HG03095 (cell line): Measurements from ENCODE around the gene SRRD.

Experiments
- ATAC-seq: cut with Tn5 transposase; IDR thresholded peaks from one replicate; pipeline ENCODE4 v1.9.1; 2021; ENCODE audit warnings: moderate library complexity; ENCODE audit not compliant: unreplicated experiment

The SRRD gene

GRCh38 chr22:26481112-26481693, 2.5 kb upstream of the SRRD start:
- no peak for ATAC-seq

- no peak for ATAC-seq
Observed at GRCh38 chr22:26481694-26482093, 2.0 kb upstream of the SRRD start.

DNA sequence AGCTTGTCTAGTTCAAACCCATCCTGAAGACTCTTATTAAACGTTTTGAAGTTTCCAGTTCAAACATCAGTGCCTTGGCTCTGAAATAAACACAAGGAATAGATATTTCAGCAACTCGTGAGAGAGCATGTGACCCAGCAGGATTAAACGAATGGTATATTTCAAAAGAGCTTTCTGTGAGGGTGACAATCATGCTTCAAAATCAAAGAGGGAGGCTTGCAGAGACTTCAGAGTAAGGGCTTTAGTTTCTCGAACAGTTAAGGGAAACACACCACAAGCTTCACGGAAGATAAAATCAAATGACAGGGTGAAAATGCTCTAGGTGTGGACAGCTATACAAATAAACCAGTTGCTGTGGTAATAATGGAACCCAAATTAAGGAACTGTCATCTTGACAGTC, 1.5 kb upstream of the SRRD start:
- no peak for ATAC-seq

DNA sequence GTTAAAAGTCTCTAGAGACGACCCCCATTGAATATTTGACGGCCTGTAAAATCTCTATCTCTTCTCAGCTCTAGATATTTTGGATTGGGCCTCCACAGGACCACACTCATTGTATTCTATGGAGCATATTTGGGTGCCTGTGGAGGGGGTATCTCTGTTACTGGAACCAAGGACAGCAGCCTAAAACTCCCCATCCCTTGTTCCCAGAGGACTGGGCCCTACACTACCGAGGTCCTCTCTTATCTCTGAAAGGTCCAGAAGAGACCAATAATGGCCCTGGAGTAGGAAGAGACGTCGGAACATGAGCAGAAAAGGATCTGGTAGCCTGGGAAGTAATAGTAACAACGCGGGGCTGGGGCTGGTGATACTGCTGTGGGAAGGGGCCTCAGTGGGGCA, 636 bp upstream of the SRRD start:
- ATAC-seq, result peak; percentile 2

- no peak for ATAC-seq
Observed at GRCh38 chr22:26484360-26484706, 656 bp downstream of the SRRD start.

DNA sequence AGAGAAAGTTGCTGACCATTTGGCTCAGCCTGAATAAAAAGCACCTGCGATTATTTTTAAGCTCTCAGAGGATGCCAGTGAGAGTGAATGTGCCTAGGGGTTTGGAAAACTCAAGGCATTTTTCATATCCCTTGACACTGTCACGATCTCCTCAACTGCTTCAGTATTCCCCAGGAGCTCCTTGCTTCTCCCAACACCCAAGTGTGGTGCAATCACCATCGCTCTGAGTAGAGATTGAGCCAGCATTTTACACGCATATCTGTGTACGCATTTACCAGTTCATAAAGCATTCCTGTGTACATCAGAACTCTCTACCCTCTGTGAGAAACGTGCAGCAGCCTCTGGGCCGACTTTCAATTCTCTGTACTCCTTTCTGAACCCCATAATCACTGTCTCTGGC, 1.3 kb downstream of the SRRD start:
- no peak for ATAC-seq

DNA sequence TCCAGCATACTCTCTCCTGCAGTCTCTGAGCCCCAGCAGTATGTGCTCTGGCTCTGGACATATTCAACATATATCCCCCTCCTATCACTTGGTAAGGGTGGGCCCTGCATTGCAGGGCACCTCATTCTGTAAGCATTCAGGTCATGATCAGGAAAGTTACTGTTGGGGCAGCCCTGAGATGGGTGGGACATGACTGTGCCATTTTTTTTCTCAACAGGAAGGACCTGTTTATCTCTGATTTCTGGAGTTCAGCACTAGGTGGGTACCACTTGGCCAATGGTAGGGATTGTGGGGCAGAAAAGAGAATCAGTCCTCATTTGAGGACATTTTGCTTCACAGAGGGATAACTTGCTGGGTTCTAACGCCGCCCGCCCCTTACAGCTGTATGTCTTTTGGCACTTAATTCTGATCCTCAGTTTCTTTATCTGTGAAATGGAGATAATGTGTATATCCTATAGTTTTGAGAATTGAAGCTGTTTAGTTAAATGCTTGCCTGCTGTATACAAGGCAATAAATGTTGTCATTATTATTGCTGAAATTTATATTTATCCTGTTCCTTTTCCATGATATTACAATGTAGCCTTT, 2.2 kb downstream of the SRRD start:
- no peak for ATAC-seq

- ATAC-seq, result no peak
Observed at GRCh38 chr22:26486394-26486793, 2.7 kb downstream of the SRRD start.

DNA sequence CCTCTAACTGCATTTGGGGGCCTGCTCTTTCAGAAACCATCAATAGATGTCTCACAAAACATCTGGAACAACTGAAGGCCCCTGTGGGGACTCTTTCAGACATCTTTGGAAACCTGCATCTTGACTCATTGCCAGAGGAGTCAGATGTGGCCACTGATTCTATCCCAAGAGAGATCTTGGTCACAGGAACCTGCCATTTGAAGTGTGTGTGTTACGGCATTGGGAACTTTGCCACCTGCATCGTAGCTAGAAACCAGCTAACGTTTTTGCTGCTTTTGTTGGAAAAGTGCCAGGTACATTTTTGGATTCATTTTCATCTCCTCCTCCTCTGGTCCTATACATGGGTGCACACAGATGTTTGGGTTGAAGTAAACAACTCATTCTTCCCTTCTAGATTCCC, 4.3 kb downstream of the SRRD start:
- no peak for ATAC-seq

GRCh38 chr22:26489447-26490036, 5.9 kb downstream of the SRRD start:
- no peak for ATAC-seq

DNA sequence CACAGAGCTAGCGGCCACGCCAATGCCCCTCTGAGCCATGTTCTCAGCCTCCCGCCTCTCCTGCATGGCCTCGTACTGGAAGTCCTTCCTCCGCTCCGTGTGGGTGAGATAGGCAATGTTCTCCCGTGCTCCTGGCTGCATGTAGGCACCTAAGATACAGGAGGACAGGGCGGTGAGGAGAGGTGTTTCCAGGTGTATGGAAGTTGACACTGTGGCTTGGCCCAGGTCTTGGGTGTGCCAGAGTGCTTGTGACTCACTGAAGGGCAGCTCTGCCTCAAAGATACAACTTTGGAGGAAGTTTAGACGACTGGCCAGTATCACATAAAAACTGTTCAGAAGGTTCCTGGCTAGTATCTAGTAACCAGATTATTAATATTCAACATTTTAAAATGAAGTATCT, 8.5 kb downstream of the SRRD start:
- no peak for ATAC-seq

GRCh38 chr22:26494506-26494905, 10.8 kb downstream of the SRRD start:
- no peak for ATAC-seq

GRCh38 chr22:26496456-26496855, 12.8 kb downstream of the SRRD start:
- ATAC-seq, result no peak

DNA sequence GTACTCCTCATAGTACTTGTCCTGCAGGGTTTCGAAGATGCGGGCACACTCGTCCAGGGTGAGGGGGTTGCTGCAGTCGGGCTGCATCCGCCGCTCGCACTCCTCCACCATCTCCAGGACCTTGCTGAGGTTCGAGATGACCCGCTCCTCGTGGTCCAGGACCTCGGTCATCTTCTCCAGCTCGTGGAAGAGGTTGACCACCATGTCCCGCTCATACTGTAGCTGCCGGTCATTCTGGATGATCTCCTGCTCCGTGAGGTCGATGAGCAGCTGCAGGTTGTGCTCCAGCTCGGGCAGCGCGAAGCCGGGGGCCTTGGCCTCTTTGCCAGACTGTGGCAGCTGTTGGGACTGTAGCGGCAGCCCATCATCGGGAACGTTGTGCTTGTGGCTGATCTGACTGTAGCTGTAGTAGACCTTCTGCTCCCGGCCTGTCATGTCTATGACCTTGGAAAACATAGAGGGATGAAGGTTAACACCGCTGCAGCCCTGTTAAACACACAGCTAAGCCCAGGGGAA, 15.6 kb downstream of the SRRD start:
- ATAC-seq, result no peak

DNA sequence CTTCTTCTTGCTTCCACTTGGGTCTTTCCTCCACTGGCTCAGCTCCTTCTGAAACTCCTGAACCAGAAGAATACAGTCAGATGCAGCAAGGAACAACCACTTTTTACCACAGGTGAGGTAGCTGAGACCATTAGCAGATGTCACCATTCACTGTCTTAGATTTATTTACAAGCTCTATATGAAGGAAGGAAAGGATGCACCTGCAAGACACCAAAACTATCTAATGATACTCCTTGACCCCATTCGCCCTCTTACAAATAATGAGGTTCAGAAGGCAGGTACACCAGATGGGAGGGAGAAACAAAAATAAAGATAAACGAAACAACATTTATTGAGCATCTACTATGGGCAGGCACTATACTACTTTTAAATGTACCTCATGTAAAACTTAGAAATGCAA, 18.3 kb downstream of the SRRD start:
- ATAC-seq, result no peak

DNA sequence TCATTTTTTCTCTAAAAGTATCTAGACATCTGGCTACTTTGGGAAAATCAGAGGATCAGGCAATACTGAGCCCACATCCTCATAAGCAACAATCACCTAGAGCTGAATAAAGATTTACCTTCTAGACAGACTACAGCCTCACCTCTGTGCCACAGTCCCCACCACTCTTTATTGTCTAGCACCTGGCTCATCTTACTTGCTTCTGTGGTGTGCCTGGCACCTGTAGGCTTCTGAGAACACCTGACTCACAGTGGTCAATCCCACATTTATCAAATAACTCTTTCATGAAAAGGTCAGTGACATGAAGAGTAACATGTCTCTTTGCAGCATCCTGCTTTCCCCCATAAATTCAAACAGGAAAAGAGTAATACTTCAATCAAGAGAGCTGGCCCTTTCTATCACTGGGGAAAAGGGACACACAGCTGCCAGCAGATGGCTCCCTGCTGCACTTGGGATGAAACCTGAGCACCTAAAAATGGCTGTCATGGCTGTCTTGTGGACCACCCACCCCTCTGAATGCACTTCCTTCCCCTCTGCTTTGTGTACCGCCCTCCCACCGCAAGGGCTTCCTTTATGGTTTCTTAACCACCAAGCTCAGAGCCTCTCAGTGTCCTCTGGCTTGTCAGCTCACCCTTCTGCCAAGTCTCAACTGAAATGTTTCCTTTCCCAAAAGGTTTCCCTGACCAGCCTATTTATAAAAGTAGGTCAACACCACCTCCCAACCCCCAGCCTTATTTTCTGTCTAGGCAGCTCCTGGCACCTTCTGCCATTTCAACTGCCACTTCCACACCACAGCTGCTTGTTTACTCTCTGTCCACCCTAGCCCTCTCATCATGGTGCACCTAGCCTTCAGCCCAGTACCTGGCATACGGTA, 19.2 kb downstream of the SRRD start:
- ATAC-seq, result no peak

- ATAC-seq, result no peak
Observed at GRCh38 chr22:26503758-26504157, 20.1 kb downstream of the SRRD start.

DNA sequence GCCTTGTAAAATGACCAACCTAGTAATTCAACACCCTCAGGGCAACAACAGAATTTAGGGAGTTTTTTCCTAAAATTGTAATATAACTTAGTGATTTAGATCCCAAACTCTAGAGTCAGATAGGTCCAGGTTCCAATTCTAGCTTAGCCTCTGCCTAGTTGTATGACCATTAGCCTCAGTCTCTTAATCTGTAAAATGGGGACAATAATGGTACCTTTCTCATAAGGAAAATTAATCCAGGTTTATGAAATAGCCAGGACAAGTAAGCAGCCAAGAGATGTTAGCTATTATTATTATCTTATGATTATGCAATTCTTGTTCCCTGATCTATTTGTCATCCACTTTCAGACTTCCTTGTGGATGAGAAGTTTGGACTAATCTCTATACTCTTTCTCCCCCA, 24.5 kb downstream of the SRRD start:
- no peak for ATAC-seq

GRCh38 chr22:26512149-26512793, 28.6 kb downstream of the SRRD start, which contains the start of gene TFIP11:
Gene TFIP11 (minus strand): TSS chr22:26512473. CDS start chr22:26510272, 2,201 bp downstream.
- ATAC-seq, result peak; percentile 84

GRCh38 chr22:26513838-26514237, 30.2 kb downstream of the SRRD start:
- no peak for ATAC-seq
